GM19438 (cell line): ENCODE measurements around the gene G2E3.
"Not testable (repeated sequence)": the region's sequence is repeated elsewhere in the genome, so short reads cannot be mapped to it uniquely, and the experiment has no call there.

Experiments
- ATAC-seq: cut with Tn5 transposase; IDR thresholded peaks from one replicate; pipeline ENCODE4 v1.9.1; 2021; ENCODE audit warnings: low read depth; ENCODE audit not compliant: unreplicated experiment

G2E3 gene

GRCh38 chr14:30600922-30601918, 42.3 kb downstream of the G2E3 start:
- no peak for ATAC-seq

GRCh38 chr14:30603402-30603801, 44.4 kb downstream of the G2E3 start:
- ATAC-seq, result no peak

- not testable (repeated sequence) for ATAC-seq
Observed at GRCh38 chr14:30604696-30605095, 45.7 kb downstream of the G2E3 start.

GRCh38 chr14:30607156-30607780, 48.3 kb downstream of the G2E3 start:
- ATAC-seq, result no peak

GRCh38 chr14:30608533-30609006, 49.6 kb downstream of the G2E3 start:
- no peak for ATAC-seq

DNA sequence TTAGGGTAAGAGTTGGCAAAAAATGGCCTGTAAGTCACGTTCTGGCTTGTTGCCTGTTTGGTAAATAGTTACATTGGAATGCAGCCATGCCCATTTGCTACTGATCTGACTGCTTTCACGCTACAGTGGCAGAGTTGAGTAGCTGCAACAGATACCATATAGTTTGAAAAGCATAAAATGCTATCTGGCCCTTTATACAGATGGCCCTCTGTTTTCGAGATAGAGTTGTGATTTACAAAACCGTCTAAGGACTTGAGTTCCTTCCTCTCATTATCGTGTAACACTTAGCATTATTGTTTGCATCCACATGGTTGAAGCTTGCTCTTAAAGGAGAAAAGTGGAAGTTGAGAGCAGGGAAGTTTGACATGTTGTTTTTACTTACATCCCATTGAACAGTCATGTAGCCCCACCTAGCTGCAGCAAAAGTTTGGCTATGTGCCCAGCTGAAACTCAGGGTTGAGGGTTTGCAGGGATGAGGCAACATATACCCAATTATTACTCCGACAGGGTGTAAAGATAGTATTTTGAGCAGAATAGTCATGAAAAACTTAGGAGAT, 51.9 kb downstream of the G2E3 start:
- no peak for ATAC-seq

GRCh38 chr14:30614155-30614554, 55.2 kb downstream of the G2E3 start:
- no peak for ATAC-seq

GRCh38 chr14:30620178-30620577, 61.2 kb downstream of the G2E3 start:
- no peak for ATAC-seq

DNA sequence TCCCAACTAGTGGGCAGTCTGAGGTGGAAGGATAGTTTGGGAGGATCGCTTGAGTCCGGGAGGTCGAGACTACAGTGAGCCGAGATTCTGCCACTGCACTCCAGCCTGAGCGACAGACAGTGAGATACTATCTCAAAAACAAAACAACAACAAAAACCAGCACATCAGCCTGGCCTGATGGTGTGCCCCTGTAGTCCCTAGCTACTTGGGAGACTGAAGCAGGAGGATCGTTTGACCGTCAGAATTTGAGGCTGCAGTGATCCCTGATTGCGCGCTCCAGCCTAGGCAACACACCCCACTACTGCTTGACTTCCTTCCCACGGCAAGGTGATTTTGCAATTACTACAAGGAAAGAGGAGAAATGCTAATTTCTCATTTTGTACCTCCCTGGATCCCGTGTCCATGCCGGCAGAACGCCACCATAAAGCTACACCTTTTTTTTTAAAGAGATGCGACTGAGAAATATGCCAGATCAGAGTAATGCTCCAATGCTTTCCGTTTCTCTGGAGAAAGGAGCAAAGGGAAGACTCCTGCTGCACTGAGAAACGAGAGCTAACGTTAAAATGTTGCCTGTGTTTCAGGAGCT, 62.5 kb downstream of the G2E3 start:
- ATAC-seq, result peak; percentile 10

DNA sequence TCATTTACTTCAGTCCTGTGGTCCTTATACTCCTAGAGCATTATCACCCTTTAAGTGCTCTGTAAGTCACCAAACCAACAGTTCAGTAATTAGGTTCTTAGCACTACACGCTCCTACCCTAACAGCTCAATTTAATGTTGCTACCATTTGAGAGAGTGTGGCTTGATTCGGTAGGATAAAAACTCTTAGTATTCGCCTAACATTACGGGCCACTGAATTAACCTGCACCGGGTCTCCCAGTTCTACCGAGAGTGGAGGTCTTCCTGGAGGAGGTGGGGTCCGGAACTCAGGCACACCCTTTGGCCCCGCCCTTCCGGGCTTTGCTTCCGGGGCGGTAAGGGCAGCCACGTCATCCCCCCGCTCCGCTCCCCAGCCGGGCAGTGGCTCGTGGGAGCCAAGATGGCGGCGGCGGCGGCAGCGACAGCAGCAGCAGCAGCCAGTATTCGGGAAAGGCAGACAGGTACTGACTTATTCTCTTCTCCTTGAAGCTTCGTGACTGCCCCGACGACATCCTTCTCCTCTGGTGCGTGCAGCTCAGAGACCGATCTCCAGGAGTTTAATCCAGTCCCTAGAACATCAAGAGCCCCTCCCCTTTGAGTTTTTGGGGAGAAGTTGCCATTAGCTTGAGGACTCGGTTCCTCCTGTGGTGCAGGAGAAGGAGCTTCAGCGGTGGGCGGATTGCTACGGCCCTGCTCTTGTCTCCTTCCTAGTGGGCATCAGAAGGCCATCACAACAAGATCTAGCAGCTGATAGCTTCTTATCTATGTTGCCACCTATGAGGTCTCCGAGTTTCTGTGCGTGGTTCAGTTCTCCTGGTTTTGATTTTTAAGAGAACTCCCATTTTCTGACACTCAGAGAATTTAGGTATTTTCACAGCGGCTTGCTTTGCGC, 63.2 kb downstream of the G2E3 start, which contains the start of gene SCFD1:
SCFD1 (plus strand) TSS at position 380 of the 891 bp plus-strand sequence; CDS start at position 400, 20 bp downstream.
- ATAC-seq, result peak; percentile 86

GRCh38 chr14:30623412-30624131, 64.6 kb downstream of the G2E3 start:
- ATAC-seq, result no peak

DNA sequence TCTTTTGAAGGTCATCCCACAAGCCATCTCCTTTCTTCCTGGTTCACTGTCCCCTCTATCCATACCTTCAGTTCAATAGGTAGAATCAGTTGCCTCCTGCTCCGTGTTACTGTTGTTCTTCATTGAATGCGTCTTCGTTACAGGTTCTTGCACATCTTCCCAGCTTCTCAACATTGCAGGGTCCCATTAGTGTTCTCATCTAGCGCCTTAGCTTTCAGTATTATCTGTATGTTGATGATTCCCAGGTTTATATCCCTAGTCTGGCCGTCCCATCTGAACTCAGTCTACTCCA, 65.1 kb downstream of the G2E3 start:
- ATAC-seq, result no peak

DNA sequence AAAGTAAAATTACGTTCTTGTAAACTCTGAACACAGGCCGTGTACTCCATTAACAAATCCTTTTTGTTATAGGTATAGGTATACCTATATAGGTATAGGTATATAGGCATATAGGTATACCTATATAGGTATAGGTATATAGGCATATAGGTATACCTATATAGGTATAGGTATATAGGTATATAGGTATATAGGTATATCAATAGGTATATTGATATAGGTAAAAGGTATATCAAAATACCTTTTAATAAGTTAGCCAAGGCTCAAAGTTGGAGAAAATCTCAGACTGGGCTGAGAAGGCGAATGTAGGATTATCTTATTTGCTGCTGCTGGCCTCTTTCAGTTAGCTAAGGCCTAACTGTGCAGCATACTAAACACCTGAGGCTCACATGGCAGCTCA, 66.6 kb downstream of the G2E3 start:
- no peak for ATAC-seq

- ATAC-seq, result not testable (repeated sequence)
Observed at GRCh38 chr14:30629432-30629831, 70.5 kb downstream of the G2E3 start.

- no peak for ATAC-seq
Observed at GRCh38 chr14:30630248-30630647, 71.3 kb downstream of the G2E3 start.

GRCh38 chr14:30632730-30633129, 73.8 kb downstream of the G2E3 start:
- ATAC-seq, result no peak

- no peak for ATAC-seq
Observed at GRCh38 chr14:30638926-30639325, 80.0 kb downstream of the G2E3 start.

DNA sequence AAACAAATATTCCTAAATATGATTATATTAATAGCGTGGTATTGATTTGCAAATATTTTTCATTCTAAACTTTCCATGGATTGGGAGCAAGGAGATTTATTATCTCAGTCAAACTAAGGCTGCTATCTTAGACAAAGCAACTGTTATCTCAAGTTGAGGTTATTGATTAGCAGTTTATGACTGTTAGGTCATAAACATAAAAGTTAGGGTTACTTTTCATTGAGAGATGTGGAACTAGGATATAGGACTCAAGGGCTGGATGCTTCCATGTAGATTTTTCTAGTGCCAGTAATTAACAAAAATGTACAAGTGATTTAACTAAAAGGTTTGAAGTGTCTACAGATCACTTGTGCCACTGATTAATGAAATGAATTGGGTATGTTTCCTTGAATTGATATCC, 82.2 kb downstream of the G2E3 start:
- no peak for ATAC-seq

DNA sequence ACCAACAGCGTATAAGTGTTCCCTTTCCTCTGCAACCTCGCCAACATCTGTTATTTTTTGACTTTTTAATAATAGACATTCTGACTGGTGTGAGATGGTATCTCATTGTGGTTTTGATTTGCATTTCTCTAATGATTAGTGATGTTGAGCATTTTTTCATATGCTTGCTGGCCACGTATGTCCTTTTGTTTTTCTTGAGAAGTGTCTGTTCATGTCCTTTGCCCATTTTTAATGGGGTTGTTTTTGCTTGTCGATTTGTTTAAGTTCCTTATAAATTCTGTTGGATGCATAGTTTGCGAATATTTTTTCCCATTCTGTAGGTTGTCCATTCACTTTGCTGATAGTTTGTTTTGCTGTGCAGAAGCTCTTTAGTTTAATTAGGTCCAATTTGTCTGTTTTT, 85.5 kb downstream of the G2E3 start:
- ATAC-seq, result not testable (repeated sequence)
